GM21717 (cell line): Measurements from ENCODE around the gene ITGB2.
"Not testable (repeated sequence)": the region's sequence is repeated elsewhere in the genome, so short reads cannot be mapped to it uniquely, and the experiment has no call there.

Experiments
- ATAC-seq: cut with Tn5 transposase; IDR thresholded peaks from one replicate; pipeline ENCODE4 v1.9.1; 2021; ENCODE audit warnings: mild to moderate bottlenecking, moderate library complexity; ENCODE audit not compliant: unreplicated experiment

The ITGB2 gene

DNA sequence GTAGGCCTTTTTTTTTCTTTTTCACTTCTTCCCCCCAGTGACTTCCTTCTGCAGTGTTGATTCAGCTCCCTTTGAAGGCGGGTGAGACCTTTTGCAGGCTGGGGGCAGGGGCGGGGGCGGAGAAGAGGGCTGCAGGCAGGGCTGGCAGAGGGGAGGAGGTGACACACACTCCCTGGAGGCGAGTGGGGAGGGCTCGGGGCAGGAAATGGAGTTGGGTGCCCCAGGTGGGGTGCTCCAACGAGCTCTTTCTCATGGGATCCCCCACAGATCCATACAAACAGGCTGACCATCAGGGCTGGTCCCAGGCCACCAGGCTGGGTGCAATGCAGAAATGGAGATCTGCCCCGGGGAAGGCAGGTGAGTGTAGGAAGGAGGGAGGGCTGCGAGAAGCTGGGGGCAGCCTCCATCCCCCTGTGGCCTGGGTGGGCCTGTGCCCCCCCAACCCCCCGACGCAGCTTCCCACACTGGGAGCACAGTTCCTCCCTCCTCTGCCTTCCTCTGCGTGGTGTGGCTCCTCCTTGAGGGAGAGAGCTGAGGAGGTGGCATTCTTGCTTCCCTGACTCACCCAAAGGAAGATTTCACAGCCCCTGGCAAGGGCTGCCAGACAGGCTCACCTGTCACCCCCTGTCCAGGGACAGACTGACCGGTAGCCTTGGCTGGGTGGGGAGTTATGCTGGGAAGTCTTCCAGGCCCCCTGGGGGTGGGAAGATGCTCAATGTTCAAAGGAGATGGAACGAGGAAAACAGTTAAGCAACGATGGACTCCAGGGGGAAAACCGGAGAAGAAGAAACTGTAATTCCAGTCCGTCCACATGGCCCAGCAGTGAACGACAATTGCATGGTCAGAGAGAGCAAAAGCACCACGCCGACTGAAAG is 7.1 kb upstream of the ITGB2 start:
- ATAC-seq: peak; percentile 28

DNA sequence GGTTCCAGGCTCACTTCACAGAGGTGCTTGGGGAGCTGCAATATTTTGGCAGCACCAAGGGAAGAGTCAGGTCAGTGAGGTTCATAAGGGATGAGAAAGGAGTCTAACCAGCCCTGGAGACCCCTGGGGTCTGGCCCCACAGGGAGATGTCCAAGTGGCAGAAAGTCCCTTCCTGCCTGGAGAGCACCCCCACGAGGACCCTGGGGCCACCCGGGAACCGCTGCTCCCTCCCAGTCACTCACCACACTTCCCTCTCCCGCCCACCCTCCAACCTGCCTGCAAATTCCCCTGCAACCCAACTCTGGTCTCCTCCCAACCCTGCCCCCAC is 6.5 kb upstream of the ITGB2 start:
- ATAC-seq: no peak

GRCh38 chr21:44926331-44927101 is 5.8 kb upstream of the ITGB2 start:
- no peak for ATAC-seq

- no peak for ATAC-seq
Measured at GRCh38 chr21:44925378-44925755, 4.7 kb upstream of the ITGB2 start.

DNA sequence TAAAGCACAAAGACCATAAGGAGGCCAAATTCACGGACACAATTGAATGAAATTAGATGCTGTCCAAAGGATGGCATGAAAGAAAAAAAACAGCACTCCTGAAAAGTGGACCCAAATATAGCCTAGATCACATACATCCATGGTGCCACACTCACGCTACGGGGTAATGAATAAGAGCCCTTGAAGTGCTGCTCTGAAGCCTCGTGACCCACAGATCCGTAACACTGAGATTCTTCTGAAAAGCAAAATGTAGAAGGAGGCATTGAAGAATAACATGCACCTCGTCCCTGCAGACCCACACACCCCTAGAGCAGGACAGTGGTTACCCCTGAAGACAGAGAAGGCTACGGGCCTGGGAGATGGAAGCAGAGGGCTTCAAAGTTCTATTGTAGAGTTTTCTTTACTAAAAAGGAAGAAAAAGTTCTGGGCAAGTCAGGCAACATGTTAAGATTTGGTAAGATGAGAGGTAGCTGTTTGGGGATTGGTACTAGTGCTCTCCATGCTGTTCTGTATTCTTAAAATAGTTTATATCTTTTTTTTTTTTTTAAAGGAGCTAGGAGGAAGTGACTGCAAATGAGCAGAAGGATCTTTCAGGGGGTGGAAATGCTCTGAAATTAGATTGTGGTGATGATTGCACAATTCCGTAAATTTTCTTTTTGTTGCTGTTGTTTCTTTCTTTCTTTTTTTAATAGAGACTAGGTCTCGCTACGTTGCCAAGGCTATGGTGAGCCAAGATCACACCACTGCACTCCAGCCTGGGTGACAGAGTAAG is 4.1 kb upstream of the ITGB2 start:
- no peak for ATAC-seq

DNA sequence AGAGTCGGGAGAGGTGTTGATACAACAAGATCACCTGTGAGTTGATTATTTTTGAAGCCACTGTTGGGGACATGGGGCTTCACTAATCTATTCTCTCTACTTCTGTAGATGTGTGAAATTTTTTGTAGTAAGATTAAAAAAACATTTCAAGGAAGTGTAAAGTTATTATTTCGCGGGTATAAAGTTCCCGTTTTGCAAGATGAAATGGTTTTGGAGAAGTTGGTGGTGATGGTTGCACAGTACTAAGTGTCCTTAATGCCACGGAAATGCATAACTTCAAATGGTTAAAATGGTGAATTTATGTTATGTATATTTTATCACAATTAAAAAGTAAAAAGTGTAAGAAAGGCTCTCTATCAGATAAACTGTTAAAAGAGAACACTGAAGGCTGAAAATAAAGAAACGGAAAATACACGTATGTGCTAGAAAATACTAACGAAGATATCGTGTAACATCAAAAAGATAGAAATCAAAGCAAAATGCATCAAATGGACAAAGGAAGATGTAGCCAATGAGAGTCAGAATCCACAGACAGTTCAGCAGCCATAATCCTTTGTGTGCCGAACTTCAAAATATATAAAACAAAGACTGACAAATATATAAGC is 2.9 kb upstream of the ITGB2 start:
- ATAC-seq: no peak

- ATAC-seq: no peak
Measured at GRCh38 chr21:44921928-44922327, 1.2 kb upstream of the ITGB2 start.

GRCh38 chr21:44919913-44920693 is 596 bp downstream of the ITGB2 start:
- no peak for ATAC-seq

- no peak for ATAC-seq
Measured at GRCh38 chr21:44919111-44919912, 1.4 kb downstream of the ITGB2 start.

DNA sequence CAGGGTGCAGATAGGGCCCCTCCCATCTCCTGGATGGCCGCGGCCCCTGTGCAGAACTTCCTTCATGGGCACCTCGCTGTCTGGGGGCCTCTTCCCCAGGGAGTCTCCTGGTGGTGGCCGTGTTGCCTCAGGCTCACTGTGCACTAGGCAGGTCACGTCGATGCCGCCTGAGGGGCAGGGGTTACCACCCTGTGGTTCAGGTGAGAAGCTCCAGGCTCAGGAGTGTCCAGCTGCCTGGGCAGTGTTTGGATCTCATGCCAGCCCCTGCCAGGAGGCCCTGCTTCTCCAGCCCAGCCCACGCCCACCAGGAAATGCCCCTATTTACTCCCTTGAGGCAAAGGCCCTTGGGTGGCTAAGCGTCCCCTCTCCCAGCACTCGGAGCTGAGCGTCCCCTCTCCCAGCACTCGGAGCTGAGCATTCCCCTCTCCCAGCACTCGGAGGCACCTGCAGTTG is 2.1 kb downstream of the ITGB2 start:
- ATAC-seq: no peak

DNA sequence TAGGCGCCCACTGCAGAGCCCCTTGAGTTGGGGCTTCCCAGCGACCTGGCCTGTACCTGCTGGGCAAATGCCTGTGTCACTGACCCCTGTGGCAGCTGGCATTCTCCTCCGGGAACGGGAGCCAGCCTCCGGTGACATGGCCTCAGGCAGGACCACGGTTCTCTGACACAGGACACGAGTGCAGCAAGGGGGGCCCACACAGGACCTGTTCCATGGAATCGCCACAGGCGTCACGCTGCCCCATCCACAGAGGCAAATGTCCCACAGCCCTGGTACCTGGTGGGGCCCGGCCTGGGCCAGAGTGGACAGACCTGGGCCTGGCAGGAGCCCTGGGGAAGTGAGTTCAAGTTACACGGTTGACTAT is 2.6 kb downstream of the ITGB2 start:
- no peak for ATAC-seq

DNA sequence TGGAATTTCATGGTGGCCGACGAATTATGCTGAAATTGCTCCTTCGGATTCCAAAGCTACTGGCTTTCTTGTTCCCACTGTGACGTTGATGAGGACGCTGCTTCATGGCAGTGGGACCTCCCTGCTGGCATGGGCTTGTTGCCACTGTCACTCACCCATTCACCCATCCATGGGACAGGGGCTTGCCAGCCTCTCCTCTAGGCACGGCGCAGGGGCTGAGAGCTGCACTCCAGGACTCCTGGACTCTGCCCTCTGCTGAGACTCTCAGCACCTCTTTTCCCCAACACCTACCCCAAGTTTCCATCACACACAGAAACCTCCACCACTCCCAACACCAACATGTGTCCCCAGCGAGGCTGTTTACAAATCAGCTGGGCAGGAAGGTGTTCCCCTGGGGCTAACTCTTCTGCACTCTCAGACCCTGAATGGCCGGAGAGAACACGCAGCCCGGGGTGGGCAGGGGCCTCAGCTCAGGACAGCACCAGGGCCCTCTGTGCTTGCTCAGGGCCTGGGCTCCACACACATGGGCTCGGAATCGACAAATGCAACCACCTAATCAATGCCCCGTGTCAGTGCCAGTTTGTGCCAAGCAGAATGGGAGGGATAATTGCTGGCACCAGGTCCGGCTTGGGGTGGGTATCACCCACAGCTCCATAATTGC is 3.1 kb downstream of the ITGB2 start:
- ATAC-seq: no peak

DNA sequence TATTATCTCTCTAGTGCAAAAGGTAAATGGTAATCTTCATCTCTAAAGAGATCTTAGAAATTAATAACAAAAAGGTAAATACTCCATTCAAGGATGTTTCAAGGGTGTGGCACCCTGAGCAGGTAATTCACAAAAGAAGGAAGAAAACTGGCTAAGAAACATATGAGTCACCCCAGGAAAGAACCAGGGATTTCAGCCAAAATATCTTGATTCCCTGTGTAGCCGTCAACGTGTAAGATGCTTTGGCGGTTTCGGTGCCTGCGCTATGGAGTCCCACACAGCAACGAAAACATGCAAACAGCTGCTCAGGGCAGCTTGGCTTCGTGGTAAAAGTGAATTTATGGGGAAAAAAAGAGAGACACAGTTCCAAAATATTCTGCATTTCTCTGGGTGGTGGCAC is 3.7 kb downstream of the ITGB2 start:
- no peak for ATAC-seq

GRCh38 chr21:44914176-44914874 is 6.4 kb downstream of the ITGB2 start:
- ATAC-seq: no peak

- no peak for ATAC-seq
Measured at GRCh38 chr21:44913425-44914175, 7.1 kb downstream of the ITGB2 start.

DNA sequence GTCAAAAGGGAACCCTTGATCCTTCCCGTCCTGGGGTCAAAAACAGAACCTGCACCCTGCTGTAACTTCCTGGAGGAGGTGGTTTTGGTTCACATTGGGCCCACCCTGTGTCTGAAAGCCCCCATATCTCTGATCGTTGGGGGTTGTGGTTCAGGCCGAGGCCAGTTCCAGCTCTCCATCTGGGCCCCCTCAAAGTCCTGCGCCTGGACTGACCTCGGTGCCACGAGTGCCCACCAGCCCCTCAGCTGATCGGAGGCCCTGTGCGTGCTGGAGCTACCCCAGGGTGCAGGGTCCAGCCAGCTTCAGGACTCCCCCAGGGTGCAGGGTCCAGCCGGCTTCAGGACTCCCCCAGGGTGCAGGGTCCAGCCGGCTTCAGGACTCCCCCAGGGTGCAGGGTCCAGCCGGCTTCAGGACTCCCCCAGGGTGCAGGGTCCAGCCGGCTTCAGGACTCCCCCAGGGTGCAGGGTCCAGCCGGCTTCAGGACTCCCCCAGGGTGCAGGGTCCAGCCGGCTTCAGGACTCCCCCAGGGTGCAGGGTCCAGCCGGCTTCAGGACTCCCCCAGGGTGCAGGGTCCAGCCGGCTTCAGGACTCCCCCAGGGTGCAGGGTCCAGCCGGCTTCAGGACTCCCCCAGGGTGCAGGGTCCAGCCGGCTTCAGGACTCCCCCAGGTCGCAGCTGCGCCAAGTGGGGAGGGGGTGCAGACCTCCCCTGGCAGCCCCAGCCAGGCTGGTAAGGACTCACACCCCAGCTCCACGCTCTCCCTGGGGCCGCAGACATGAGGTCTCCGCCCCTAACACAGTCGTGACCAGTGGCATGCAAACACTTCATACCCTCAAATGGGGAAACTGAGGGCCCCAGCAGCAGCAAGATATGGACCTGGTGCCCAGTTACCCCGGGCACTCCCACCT is 7.9 kb downstream of the ITGB2 start:
- ATAC-seq: not testable (repeated sequence)

DNA sequence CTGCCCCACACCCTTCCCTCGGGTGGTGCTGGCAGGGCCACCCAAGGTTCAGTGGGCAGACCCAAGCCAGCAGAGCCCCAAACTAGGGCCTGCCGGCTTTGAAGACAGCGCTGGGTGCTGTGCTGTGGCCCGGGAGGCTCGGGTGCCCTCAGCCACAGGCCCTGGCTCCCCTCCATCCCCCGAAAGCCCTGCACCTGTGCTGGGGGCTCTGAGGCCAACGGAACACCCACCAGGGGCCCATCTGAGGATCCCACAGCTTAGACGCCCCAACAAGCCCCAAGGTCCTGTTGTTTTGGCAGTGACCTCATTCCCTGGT is 8.6 kb downstream of the ITGB2 start:
- no peak for ATAC-seq
